HG03457 (cell line): ENCODE measurements around the gene NR3C1.

Experiments used
- ATAC-seq: cut with Tn5 transposase; IDR thresholded peaks from one replicate; pipeline ENCODE4 v1.9.1; 2021; ENCODE audit warnings: moderate number of reproducible peaks; ENCODE audit not compliant: unreplicated experiment

Gene NR3C1

GRCh38 chr5:143239882-143240518 lies 163.5 kb downstream of the NR3C1 start:
- no peak for ATAC-seq

GRCh38 chr5:143238620-143239019 lies 164.9 kb downstream of the NR3C1 start:
- no peak for ATAC-seq

- no peak for ATAC-seq
Measured at GRCh38 chr5:143237664-143238063, 165.8 kb downstream of the NR3C1 start.

- no peak for ATAC-seq
Measured at GRCh38 chr5:143236682-143237081, 166.8 kb downstream of the NR3C1 start.

- ATAC-seq: no peak
Measured at GRCh38 chr5:143235423-143235822, 168.1 kb downstream of the NR3C1 start.

- ATAC-seq: no peak
Measured at GRCh38 chr5:143234162-143234842, 169.2 kb downstream of the NR3C1 start.

GRCh38 chr5:143233031-143233430 lies 170.5 kb downstream of the NR3C1 start:
- ATAC-seq: no peak

GRCh38 chr5:143231973-143232812 lies 171.3 kb downstream of the NR3C1 start:
- peak; percentile 33 for ATAC-seq

GRCh38 chr5:143231416-143231815 lies 172.1 kb downstream of the NR3C1 start:
- ATAC-seq: no peak

GRCh38 chr5:143230676-143230996 lies 172.8 kb downstream of the NR3C1 start:
- ATAC-seq: no peak

- peak; percentile 81 for ATAC-seq
Measured at GRCh38 chr5:143229896-143230675, 173.4 kb downstream of the NR3C1 start.

GRCh38 chr5:143229426-143229895 lies 174.0 kb downstream of the NR3C1 start:
- peak; percentile 34 for ATAC-seq

GRCh38 chr5:143228597-143229293 lies 174.7 kb downstream of the NR3C1 start:
- no peak for ATAC-seq
